Transverse colon (tissue), 4 donors: Measurements from ENCODE around the gene PTPN2.

Experiments used
- EP300 ChIP-seq: sonication (generic); formaldehyde crosslinking; IDR thresholded peaks from one replicate; pipeline ENCODE4 v1.6.1; 2017; ENCODE audit warnings: antibody characterized with exemption, low read depth
- POLR2A ChIP-seq: fragments of 450-650 bp; IDR thresholded peaks from one replicate; pipeline ENCODE4 v1.6.1; 2016; ENCODE audit warnings: antibody characterized with exemption, mild to moderate bottlenecking, moderate library complexity
- POLR2AphosphoS5 ChIP-seq, 3 donors: sonication (generic); formaldehyde crosslinking; IDR thresholded peaks; one replicate each; pipeline ENCODE4 v1.6.1; 2016; ENCODE audit warnings: antibody characterized with exemption in 3 of 3
- TF ChIP-seq, protein P1 (sequence below), 5 experiments: fragments of 200-600 bp in 3 of 5; fragments of 450-650 bp in 2 of 5; sonication (generic) in 3 of 5; IDR thresholded peaks; 1 replicate in 2 of 5; 2 replicates in 3 of 5; pipeline ENCODE4 v1.5.1; 2016 to 2017; ENCODE audit warnings: antibody characterized with exemption in 5 of 5, inconsistent platforms in 3 of 5, mild to moderate bottlenecking in 2 of 5, moderate library complexity in 1 of 5

DNA sequence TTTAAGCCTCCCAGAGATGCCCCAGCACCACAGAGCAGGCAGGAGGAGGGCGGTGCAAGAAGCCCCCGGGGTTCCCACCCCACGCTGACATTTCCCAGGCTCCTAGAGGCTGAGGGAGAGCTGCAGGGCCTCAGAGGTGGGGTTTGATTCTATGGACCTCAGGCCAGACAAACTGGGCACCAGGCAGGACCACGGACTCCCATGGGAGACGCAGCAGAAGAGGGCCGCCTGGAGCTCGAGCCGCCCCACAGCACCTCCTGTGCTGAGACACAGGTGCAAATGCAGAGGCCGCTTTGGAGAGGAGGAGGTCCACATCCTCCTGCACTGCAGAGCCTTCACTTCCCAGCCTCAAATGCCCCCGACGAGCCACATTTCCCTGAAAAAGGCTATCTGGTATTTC, 118.5 kb downstream of the PTPN2 start:
- TF ChIP-seq, protein P1, sequence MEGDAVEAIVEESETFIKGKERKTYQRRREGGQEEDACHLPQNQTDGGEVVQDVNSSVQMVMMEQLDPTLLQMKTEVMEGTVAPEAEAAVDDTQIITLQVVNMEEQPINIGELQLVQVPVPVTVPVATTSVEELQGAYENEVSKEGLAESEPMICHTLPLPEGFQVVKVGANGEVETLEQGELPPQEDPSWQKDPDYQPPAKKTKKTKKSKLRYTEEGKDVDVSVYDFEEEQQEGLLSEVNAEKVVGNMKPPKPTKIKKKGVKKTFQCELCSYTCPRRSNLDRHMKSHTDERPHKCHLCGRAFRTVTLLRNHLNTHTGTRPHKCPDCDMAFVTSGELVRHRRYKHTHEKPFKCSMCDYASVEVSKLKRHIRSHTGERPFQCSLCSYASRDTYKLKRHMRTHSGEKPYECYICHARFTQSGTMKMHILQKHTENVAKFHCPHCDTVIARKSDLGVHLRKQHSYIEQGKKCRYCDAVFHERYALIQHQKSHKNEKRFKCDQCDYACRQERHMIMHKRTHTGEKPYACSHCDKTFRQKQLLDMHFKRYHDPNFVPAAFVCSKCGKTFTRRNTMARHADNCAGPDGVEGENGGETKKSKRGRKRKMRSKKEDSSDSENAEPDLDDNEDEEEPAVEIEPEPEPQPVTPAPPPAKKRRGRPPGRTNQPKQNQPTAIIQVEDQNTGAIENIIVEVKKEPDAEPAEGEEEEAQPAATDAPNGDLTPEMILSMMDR (IDR thresholded peaks at IDR 0.05): no peak
- TF ChIP-seq POLR2A (no peak), EP300 (no peak), POLR2AphosphoS5 (IDR thresholded peaks at IDR 0.05) (no peak)
